Occipital lobe (tissue), 2 donors: Measurements from ENCODE around the gene SPRR3. TPM values are rescaled to one million over a fixed set of nuclear protein-coding genes. Genes with fewer than 3 reads are reported as not detected.
"Not testable (repeated sequence)": the region's sequence is repeated elsewhere in the genome, so short reads cannot be mapped to it uniquely, and the experiment has no call there.

ENCODE experiments used
- DNase-seq: peaks from one replicate; lab custom pipeline; 2025; lab: John Stamatoyannopoulos, UW
- total RNA-seq: library from RNA; depleted of rRNA; stranded (reverse); fragments of >200 nt; gene quantifications from one replicate; pipeline ENCODE4 v1.2.3, GENCODE V29; 2014

The SPRR3 gene
- total RNA-seq, 1 donor from 2014 or later, result 1.6 TPM

DNA sequence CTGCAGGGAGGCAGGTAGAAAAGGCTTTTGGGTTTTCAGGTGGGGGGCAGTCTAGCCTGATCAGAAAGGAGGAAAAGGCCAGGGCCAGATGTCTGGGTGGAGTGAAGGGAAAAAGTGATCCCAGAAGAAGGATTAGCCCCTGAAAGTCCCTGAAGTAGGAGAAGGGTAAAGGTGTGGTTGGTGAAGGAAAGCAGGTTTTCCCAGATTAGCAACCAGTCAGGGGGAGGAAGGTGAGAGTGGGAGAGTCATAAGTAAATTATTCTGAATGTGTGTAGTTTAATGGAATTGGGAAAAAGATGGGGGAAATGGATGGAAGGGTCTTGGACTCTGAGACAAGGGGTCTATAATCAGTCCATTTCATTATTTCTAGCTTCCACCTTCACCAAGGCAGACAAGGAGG is 18.3 kb upstream of the SPRR3 start:
- no peak for DNase-seq

DNA sequence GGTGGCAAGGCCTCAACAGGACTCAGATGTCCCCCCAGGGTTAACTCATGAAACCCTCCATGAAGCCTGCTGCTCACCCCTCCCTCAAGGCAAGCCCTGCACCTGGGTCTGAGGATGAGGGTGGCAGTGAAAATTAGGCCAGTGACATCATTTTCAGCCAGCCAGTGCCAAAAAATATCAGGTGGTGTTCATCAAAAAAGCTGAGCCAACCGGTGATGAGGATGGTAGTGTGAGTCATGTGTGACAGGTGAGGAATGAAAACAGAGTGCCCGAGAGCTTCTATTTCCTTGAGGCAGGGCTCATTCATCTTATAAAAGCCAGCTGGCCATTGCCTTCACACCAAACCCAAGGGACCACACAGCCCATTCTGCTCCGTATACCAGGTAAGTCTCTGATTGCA is 17.8 kb upstream of the SPRR3 start, which contains the start of gene SPRR1A:
SPRR1A (plus strand) TSS at position 339 of the 400 bp plus-strand sequence. CDS start 1,150 bp downstream, outside the sequence.
- DNase-seq, result no peak

DNA sequence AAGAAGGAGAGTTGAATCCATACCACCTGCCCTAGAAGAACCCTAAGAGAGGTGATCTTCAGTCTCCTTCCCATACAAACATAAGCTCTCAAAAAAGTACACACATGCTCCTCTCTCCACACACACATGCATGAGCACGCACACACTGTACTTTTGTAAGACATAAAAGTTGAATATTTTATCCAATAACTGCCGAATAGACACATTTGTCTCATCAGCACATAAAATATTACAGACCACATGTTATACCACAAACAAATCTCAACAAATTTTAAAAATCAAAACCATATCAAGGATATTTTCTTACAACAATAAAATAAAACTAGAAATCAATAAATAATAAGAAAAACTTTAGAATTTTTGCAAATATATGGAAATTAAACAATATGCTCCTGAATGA is 15.0 kb upstream of the SPRR3 start:
- no peak for DNase-seq

DNA sequence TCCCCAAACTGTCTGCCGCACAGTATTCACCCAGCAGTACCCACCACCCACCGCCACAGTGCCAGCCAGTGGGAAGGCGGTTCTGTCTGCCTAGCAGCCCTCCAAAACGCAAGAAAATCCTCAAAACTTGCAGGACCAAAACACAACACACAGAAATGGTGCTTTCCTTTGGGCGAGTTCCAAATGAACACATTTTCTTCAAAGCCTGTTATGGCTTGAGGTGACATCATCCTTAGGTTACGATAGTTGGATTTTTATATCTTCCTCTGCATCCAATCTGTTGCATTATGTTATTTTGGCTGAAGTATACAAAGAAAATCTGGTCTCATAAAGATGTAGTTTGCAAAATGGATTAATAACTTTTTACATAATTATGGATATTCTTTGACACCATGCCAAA is 8.4 kb upstream of the SPRR3 start:
- DNase-seq, result no peak

DNA sequence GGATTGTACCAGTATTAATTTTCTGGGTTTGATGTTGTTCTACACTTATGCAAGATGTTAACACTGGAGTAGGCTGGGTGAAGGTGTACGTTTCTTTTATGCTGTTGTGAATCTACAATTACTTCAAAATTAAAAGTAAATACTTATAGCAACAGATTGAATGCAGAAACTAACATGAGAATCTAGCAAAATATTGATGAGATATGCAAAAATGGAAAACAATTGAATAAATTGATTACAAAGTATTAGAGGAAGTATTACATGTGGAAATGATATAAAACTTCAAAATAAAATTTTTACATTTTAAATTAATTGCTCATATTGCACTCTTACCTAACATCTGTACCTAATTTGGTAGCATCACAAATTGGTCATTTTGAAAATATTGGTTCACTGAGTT is 5.7 kb upstream of the SPRR3 start:
- DNase-seq, result no peak

DNA sequence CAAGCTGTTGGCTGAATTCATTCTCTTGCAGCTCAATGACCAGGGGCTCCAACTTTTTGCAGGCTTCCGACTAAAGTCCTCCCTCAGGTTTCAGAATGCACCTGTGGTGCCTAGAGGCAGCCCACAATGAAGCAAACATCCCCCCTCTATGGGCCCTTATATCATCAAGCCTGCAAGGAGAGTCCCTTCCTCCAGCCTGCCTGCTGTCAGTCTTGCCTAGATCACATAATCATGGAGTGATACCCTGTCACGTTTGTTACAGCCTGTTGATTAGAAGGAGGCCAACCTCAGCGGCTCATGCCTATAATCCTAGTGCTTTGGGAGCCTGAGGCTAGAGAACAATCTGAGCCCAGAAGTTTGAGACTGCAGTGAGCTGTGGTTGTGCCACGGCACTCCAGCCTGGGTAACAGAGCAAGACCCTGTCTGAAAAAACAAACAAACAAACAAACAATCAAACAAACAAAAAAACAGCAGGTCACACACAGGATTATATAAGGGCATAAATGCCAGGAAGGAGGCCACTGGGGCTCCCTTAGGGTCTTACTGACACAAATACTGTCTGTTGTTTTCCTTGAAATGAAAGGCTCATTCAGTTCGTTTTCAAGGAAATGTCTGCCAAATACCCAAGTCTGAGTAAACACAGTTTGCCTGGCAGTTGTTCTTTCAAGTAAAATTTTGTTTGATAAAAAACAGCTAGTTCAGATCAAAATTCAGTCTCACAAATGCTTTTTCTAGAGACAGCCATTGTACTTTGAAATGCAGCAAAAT is 4.7 kb upstream of the SPRR3 start:
- no peak for DNase-seq

DNA sequence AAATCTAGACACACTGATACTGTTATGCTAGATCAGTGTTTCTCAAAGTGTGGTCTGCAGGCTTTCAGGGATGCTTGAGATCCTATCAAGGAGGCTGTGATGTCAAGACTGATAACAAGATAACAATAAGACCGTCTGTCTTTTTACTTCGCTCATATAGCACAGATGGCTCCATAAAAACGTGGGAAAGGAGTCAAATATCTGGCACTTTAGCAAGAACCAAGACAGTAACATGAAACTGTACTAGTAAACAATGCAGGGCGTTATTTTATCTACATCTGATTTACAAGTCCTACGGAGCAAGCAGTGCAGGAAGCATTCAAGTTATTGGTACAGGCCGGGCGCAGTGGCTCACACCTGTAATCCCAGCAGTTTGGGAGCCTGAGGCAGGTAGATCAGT is 3.6 kb upstream of the SPRR3 start:
- DNase-seq, result no peak

DNA sequence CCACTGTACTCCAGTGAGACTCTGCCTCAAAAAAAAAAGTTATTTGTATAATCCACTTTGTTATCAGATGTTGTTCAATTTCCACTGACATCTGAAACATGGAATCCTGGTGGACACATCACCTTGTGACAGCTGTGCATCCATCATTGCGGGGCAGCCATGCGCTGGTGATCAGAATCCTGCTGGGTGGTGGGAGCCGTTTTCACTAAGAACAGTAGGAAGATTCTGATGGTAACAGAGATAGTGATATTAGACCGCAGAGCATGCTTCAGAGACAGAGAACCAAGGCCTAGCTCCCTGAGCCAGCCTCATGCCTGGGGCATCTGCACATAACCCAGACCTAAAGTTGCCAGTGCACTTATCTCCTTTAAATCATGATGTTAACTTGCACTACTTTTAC is 3.1 kb upstream of the SPRR3 start:
- no peak for DNase-seq

DNA sequence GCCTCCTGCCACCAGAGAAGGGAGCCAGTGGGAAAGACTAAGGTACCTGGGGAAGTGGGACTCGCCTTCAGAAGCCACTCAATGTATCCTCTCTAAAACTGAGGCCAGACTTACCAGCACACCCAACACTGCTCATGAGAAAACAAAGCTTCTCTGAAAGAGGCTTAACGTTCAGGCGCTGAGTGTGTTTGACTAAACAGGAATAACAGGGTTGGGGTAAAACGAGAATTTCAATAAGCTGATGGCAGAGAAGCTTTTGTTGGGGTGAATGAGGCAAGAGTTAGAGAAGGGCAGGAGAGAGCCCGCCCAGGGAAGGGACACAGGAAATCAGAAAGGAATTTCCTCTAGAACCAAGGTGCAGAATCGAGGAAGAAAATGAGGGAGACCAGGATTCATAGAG is 1.7 kb upstream of the SPRR3 start:
- DNase-seq, result no peak

DNA sequence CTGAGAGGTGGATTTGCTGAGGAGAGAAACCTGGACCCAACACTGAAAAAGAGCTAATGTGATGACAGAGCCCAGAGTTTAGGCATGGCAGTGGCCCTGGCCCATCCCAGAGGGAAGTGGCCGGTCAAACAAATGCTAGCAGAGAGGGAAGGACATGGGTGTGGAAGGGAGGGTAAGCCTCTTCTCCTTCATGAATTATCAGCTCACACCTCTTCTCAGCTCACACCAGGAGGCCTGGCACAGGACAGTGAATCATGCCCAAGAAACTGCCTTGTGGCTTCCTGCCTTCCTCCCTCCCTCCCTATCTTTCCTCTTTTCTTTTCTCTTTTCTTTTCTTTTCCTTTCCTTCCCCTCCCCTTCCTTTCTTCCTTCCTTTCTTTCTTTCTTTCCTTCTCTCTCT is 1.3 kb upstream of the SPRR3 start:
- no peak for DNase-seq

DNA sequence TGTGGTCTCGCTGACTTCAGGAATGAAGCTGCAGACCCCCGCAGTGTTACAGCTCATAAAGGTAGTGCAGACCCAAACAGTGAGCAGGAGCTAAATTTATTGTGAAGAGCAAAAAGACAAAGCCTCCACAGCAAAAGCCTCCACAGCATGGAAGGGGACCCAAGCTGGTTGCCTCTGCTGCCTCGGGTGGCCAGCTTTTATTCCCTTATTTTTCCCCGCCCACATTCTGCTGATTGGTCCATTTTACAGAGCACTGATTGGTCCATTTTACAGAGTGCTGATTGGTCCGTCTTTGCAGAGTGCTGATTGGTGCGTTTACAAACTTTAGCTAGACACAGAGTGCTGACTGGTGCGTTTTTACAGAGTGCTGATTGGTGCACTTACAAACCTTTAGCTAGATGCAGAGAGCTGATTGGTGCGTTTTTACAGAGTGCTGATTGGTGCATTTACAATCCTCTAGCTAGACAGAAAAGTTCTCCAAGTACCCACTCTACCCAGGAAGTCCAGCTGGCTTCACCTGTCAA is 9.7 kb downstream of the SPRR3 start:
- DNase-seq, result not testable (repeated sequence)

DNA sequence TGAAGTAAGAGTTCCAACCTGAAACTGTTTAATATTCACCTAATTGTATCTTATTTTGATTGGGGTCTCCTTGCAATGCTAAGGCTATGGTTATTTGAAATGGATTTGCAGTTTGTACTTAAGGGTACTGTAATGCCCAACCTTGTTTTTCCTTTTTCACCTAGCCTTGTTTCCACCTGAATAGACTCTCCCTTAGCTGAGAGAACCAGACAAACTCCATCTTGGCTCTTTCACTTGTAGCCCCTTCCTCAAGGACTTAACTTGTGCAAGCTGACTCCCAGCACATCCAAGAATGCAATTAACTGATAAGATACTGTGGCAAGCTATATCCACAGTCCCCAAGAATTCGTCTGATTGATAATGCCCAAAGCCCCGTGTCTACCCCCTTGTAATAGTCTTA is 20.3 kb downstream of the SPRR3 start:
- DNase-seq, result not testable (repeated sequence)

DNA sequence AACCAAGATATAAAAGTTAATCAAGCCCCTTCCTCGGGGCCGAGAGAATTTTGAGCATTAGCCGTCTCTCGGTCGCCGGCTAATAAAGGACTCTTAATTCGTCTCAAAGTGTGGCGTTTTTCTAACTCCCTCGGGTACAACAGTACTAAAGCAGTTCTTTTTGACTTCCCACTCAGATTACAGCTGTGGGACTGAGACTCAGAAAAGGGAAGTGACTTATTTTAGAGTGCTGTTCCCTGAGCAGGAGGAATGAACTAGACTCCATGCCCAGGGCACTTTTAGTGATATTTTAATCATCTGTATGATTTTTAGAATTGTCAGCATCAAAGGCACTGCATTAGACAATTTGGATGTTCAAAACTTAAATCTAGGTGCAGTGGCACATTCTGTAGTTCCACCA is 20.8 kb downstream of the SPRR3 start:
- DNase-seq, result not testable (repeated sequence)

DNA sequence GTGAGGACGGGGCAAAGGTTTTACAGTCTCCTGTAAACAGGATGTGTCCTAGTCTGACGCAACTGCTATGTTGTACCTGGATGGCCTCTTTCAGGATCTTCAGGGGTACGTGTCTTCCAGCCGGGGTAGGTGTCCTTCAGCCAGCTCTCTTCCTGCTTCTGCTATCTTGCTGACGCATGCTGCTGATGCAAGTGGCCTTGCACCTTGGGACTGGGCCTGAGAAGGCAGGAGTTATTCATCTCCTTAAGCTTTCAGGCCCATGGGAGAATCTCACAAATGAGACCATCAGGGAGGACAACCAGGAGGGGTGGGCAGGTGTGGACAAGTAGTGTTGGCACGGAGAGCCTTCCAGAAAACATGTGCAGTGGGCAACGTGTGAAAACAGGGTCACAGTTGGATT is 21.6 kb downstream of the SPRR3 start:
- DNase-seq, result no peak

DNA sequence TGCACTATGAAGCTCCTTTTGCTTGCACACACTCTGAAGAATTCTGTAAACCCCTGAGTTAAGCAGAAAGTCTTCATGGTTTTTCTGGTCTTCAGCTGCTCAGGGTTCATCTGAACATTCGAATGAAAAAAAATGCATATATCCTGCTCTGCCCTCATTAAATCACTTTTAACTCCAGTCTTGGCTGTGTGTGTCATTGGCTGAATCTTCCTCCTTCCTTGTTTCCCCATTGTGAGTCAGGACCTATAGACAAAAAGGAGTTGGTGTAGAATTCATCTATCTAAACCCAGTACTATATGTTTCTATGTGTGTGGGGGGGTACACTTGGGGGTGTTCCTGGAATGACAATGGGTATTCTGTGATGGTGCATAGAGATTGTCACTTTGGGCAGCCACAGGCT is 22.9 kb downstream of the SPRR3 start:
- no peak for DNase-seq

DNA sequence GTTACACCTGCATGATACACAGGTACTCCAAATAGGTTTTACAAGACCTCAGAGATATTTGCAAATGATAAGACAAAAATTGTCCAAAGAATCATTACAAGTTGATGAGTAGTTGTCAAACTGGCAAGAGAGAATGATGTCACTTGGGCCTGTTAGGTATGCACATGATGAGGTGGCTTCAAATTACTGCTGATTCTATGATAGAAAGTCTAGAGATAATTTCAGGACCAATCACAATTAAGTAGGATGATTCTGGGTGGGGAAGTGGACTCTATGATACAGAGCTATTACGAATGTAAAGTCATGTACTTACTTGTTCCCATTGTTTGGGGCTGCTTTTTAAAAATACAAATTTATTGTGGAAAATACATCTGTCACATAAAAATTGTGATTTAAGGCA is 24.2 kb downstream of the SPRR3 start:
- DNase-seq, result no peak

DNA sequence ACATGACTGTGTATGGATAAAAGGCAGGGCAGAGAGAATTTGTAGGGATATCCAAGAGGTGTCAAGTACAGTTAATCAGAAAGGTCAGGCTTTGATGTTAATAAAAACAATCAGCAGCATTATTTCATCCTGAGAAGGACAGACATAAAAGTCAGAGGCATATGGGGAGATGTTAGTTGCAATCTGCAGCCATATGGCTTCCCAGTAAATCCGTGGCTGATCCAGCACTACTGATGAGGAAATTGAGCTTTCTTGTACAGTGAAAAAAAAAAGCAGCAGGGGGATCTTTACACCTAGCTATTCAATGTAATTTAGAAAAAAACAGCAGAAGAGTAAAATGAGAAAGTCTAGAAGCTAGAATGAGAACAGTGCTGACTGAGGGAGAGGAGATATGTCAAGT is 27.2 kb downstream of the SPRR3 start:
- no peak for DNase-seq

DNA sequence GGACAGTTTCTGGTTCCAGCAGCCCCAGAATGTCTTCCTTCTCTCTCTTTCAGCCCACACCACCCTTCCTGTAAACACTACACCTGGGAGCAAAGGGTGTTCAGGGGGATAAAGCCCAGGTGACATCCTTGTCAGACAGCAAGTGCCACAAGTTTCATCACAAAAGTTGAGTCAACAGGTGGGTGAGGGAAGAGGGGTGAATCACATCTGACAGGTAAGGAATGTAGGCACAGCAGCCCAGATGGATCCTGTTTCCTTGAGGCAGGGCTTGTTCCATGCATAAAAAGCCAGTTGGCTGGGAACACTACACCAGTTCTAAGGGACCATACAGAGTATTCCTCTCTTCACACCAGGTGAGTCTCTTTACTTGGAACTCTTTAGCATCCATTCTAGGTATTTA is 29.3 kb downstream of the SPRR3 start, which contains the start of gene SPRR1B:
SPRR1B (plus strand) TSS at position 309 of the 400 bp plus-strand sequence. CDS start 1,143 bp downstream, outside the sequence.
- DNase-seq, result no peak

DNA sequence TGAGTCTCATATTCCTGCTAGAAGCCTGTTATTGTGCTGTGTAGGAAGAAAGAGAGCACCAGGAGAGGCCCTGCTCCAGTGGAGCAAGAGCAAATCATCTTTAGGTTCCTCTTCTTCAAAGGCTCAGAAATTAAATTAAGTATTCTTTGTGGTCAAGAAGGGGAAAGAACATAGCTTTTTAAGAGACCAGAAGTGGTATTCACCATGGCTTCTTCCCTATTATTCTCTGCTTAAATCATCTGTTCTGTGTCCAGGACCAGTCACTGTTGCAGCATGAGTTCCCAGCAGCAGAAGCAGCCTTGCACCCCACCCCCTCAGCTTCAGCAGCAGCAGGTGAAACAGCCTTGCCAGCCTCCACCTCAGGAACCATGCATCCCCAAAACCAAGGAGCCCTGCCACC is 30.5 kb downstream of the SPRR3 start:
- DNase-seq, result no peak

DNA sequence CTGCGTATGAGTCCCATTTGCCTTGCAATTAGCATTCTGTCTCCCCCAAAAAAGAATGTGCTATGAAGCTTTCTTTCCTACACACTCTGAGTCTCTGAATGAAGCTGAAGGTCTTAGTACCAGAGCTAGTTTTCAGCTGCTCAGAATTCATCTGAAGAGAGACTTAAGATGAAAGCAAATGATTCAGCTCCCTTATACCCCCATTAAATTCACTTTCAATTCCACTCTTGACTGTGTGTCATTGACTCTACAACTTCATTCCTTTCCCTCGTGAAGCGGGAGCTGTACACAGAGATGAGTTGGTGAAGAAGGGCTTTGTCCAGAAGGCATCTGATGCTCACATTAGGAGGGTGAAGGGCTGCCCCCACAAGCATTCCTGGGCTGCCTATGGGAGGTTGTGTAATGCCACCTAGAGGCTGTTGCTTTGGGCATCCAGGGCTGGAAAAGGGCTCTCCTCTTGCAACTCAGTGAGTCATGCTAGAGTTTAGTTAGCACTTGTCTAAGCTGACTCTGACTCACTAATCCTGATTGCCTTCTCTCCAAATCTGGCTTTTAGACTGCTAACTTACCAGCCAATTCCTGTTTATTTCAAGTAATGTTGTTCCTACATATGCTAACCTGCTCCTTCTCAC is 31.2 kb downstream of the SPRR3 start:
- peak; percentile 10 for DNase-seq

DNA sequence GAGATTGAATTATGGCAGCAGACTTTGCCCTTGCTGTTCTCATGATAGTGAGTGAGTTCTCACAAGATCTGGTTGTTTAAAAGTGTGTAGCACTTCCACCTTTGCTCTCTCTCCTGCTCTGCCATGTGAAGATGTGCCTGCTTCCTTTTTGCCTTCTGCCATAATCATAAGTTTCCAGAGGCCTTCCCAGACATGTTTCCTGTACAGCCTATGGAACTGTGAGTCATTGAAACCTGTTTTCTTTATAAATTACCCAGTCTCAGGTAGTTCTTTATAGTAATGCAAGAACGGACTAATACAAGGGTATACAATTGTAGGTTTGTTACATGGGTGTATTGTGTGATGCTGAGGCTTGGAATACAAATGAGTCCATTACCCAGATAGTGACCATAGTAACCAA is 33.7 kb downstream of the SPRR3 start:
- no peak for DNase-seq

DNA sequence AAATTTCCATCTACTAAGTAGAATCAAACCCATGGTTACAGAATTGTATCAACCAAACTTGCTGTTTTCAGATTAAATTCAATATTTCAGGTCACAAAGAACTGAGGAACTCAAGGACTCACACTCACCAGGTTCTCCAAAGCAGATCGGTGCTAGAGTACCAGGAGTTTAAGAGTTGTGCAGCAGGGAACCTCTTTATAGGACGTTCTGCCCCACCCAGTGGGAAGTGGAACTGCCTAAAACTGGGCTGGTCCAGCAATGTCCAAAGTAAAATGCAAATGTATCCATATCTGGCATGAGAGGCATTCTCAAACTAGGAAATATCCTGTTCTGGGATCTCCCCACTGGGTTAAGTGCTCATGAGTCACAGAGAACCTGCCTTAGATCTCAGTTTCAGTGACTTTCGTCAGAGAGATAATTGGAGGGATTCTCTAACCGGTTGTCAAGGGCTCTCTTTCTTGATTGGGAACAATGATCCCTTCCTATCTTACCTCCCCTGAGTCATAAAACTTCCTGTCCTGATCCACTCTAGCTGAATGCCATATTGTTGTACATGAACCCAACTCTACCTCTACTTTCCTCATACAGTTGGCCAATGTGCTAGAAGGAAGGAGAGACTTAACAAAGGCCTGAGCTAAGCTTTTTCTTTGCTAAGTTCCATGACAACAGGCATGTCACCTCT is 39.5 kb downstream of the SPRR3 start, which contains the start of gene SPRR2D:
SPRR2D (minus strand) TSS at position 171 of the 682 bp plus-strand sequence. CDS start 774 bp downstream, outside the sequence.
- no peak for DNase-seq
